ENCODE data around the gene AGAP1. TPM values are rescaled to one million over a fixed set of nuclear protein-coding genes. Genes with fewer than 3 reads are reported as not detected.

Gene AGAP1
- total RNA-seq, 2 experiments from 2014 or later: 1.8 to 2.0 TPM

DNA sequence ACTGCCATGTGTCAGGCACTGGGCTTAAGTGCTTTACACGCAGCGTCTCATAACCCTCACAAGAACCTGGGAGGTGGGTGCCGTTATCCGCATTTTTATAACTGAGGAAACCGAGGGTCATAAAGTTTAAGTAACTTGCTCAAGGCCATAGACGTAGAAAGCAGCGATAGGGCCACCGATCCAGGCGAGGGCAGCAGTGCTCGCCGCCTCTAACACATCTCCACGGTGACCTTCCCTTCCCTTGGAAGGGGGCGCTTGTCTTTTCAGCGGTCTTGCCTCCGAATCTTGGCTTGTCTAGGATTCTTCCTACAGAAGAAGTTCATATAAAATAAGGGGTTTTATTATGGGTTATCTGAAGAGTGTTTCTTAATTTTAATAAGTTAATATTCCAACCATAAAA is 487.8 kb downstream of the AGAP1 start:
- Mint-ChIP-seq H3K4me1 (ENCODE audit: low read depth) (no peaks in the 10 kb centered on the region), H3K4me3 (no peak overlapping the region), H3K27ac (no peak overlapping the region), H3K36me3 (no peaks in the 10 kb centered on the region), H3K27me3 (peaks cover 5% of the 10 kb centered on the region), H3K9me3 (peaks cover 2% of the 10 kb centered on the region)
- POLR2A ChIA-PET: no interaction called here
- intact Hi-C loops (cut with micrococcal nuclease): no loop called here
- no peak for DNase-seq
- CTCF ChIA-PET: no interaction called here

DNA sequence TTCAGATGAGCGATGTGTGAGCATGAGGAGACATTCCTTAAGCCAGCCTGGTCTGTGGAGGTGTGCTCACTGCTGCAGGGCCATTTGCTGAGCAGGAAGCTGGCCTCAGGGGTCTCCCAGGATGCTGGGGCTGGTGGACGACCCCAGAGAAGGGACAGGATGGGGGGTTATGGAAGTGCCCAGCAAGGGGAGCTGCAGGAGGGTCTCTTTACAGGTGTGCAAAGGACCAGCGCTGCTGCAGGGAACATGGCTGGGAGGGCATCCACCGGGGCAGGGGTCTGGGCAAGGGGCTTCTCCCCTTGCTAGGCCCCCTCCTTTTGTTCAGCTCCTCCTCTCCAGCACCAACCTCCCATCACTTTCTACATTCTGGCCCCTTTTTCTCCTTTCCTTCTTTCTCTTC is 489.2 kb downstream of the AGAP1 start:
- Mint-ChIP-seq H3K27ac (no peak overlapping the region), H3K36me3 (no peaks in the 10 kb centered on the region), H3K9me3 (peaks cover 2% of the 10 kb centered on the region), H3K27me3 (peaks cover 8% of the 10 kb centered on the region), H3K4me3 (no peak overlapping the region), H3K4me1 (ENCODE audit: low read depth) (no peaks in the 10 kb centered on the region)
- intact Hi-C loops (cut with micrococcal nuclease): no loop called here
- CTCF ChIA-PET: no interaction called here
- POLR2A ChIA-PET: no interaction called here
- no peak for DNase-seq

GRCh38 chr2:235984552-235984951 is 490.7 kb downstream of the AGAP1 start:
- H3K9me3 Mint-ChIP-seq: peaks cover 2% of the 10 kb centered on the region
- intact Hi-C loops (cut with micrococcal nuclease): no loop called here
- CTCF ChIA-PET: no interaction called here
- H3K4me3 Mint-ChIP-seq: no peak overlapping the region
- no peak for DNase-seq
- peaks cover 9% of the 10 kb centered on the region for H3K27me3 Mint-ChIP-seq
- no peaks in the 10 kb centered on the region for H3K4me1 Mint-ChIP-seq (ENCODE audit: low read depth)
- no peak overlapping the region for H3K27ac Mint-ChIP-seq
- H3K36me3 Mint-ChIP-seq: no peaks in the 10 kb centered on the region
- POLR2A ChIA-PET: no interaction called here

DNA sequence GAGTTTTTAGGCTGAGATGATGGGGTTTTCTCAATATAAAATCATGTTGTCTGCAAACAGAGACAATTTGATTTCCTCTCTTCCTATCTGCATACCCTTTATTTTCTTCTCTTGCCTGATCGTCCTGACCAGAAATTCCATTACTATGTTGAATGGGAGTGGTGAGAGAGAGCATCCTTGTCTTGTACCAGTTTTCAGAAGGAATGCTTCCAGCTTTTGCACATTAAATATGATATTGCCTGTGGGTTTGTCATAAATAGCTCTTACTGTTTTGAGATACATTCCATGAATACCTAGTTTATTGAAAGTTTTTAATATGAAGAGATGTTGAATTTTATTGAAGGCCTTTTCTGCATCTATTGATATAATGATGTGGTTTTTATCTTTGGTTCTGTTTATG is 492.5 kb downstream of the AGAP1 start:
- no peaks in the 10 kb centered on the region for H3K4me1 Mint-ChIP-seq (ENCODE audit: low read depth)
- H3K27me3 Mint-ChIP-seq: peaks cover 10% of the 10 kb centered on the region
- ChIA-PET CTCF (no interaction called here), POLR2A (no interaction called here)
- H3K4me3 Mint-ChIP-seq: no peak overlapping the region
- DNase-seq: no peak
- intact Hi-C loops (cut with micrococcal nuclease): no loop called here
- H3K27ac Mint-ChIP-seq: no peak overlapping the region
- no peaks in the 10 kb centered on the region for H3K36me3 Mint-ChIP-seq
- H3K9me3 Mint-ChIP-seq: peaks cover 9% of the 10 kb centered on the region

DNA sequence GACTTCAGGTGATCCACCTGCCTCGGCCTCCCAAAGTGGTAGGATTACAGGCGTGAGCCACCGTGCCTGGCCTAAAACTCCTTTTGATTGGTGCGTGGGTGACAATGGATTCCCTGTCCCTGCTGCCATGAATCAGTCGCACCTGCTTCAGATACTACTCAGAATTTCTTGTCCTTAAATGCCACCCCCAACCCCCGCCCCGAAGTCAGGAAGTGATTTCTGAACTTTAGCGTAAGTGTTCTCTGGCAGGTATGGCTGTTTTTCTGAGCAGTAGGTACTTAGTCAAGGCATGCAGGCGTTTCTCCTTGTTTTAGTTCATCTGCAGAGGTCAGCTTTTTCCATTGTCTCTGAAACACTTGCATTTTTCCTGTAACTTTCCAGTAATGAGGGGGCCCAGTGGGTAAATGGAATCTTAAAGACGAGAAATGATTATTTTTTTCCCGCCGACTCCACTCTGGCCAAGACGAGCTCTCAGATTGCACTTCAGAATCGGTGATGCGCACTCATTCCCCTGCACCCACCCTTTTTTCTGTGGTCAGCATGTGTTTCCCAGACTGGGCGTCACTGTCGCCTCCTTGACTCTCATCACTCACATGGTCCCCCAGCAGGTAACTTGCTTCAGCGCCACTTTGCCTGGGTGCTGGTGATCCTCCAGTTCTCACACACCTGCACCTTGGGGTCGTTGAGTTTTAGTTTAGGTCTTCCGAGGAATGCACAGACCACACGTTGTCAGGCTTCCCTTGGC is 494.6 kb downstream of the AGAP1 start:
- Mint-ChIP-seq H3K4me1 (ENCODE audit: low read depth) (no peaks in the 10 kb centered on the region), H3K9me3 (peaks cover 9% of the 10 kb centered on the region), H3K36me3 (no peaks in the 10 kb centered on the region), H3K27me3 (peaks cover 10% of the 10 kb centered on the region), H3K4me3 (no peak overlapping the region), H3K27ac (no peak overlapping the region)
- CTCF ChIA-PET: interaction anchor here (0.6 to 1.4 kb wide), 2 partner anchors 11 to 208 kb away, joined by 3 read pairs; no protein-coding TSS in a partner anchor
- intact Hi-C loops (cut with micrococcal nuclease): no loop called here
- DNase-seq: no peak
- POLR2A ChIA-PET: no interaction called here

GRCh38 chr2:235989591-235989990 is 495.7 kb downstream of the AGAP1 start:
- peaks cover 7% of the 10 kb centered on the region for H3K9me3 Mint-ChIP-seq
- POLR2A ChIA-PET: no interaction called here

DNA sequence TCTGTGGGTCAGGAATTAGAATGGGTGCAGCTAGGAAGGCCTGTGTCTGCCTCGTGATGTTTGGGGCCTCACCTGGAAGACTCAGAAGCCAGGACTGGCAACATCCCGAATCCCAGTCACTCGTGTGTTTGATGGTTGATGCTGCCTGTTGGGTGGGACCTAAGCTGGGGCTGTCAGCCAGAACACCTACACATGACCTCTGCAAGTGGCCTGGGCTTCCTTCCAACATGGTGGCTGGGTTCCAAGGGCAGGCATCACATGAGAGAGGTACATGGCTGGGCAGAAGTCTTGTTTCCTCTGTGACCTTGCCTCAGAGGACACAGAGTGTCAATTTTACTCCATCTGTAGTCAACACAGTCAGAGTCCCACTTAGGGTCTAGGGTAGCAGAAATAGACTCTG is 496.5 kb downstream of the AGAP1 start:
- CTCF ChIA-PET: no interaction called here
- Mint-ChIP-seq H3K27ac (no peak overlapping the region), H3K9me3 (peaks cover 6% of the 10 kb centered on the region), H3K4me1 (ENCODE audit: low read depth) (no peaks in the 10 kb centered on the region), H3K27me3 (peaks cover 5% of the 10 kb centered on the region), H3K4me3 (no peak overlapping the region), H3K36me3 (no peaks in the 10 kb centered on the region)
- DNase-seq: no peak
- POLR2A ChIA-PET: no interaction called here
- intact Hi-C loops (cut with micrococcal nuclease): no loop called here

More at GRCh38 chr2:235989591-235989990, 495.7 kb downstream of the AGAP1 start:
- Mint-ChIP-seq H3K27me3 (peaks cover 9% of the 10 kb centered on the region), H3K4me1 (ENCODE audit: low read depth) (no peaks in the 10 kb centered on the region), H3K27ac (no peak overlapping the region), H3K36me3 (no peaks in the 10 kb centered on the region), H3K4me3 (no peak overlapping the region)
- intact Hi-C loops (cut with micrococcal nuclease): no loop called here
- CTCF ChIA-PET: interaction anchor here (0.8 kb wide), 1 partner anchor 53 kb away, joined by 3 read pairs; no protein-coding TSS in a partner anchor
- no peak for DNase-seq

- no peak overlapping the region for H3K4me3 Mint-ChIP-seq
- POLR2A ChIA-PET: no interaction called here
- H3K27me3 Mint-ChIP-seq: peaks cover 5% of the 10 kb centered on the region
- no peak overlapping the region for H3K27ac Mint-ChIP-seq
- no peaks in the 10 kb centered on the region for H3K36me3 Mint-ChIP-seq
- H3K4me1 Mint-ChIP-seq (ENCODE audit: low read depth): no peaks in the 10 kb centered on the region
- H3K9me3 Mint-ChIP-seq: peaks cover 6% of the 10 kb centered on the region
- CTCF ChIA-PET: no interaction called here
- intact Hi-C loops (cut with micrococcal nuclease): no loop called here
- no peak for DNase-seq
These were observed 498.2 kb downstream of the AGAP1 start for GRCh38 chr2:235992024-235992423.

DNA sequence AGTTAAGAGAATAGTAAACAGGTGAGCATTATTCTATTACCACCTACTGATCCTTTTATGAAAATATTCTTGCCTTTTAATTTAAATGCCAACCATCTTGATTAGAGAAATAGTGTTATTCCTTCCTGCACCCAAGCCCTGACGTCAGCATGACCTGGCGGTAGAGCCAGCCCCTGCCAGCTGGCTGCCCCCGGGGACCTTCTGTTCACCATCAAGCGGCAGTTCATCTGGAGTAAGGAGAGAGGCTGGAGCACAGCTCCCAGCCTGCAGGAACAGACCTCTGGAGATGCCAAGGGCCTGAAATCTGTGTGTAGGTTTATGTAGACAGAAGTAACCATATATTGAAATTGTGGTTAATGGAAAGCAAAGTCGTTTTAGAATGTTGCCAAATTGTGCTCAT is 502.6 kb downstream of the AGAP1 start:
- POLR2A ChIA-PET: no interaction called here
- intact Hi-C loops (cut with micrococcal nuclease): no loop called here
- Mint-ChIP-seq H3K9me3 (no peaks in the 10 kb centered on the region), H3K27me3 (no peaks in the 10 kb centered on the region), H3K4me3 (no peak overlapping the region), H3K27ac (no peak overlapping the region), H3K36me3 (no peaks in the 10 kb centered on the region), H3K4me1 (ENCODE audit: low read depth) (no peaks in the 10 kb centered on the region)
- no peak for DNase-seq
- CTCF ChIA-PET: no interaction called here

GRCh38 chr2:235999011-235999410 is 505.2 kb downstream of the AGAP1 start:
- ChIA-PET POLR2A (no interaction called here), CTCF (no interaction called here)
- Mint-ChIP-seq H3K4me3 (no peak overlapping the region), H3K4me1 (ENCODE audit: low read depth) (no peaks in the 10 kb centered on the region), H3K36me3 (no peaks in the 10 kb centered on the region), H3K27me3 (peaks cover 2% of the 10 kb centered on the region), H3K9me3 (no peaks in the 10 kb centered on the region), H3K27ac (no peak overlapping the region)
- intact Hi-C loops (cut with micrococcal nuclease): no loop called here
- no peak for DNase-seq

DNA sequence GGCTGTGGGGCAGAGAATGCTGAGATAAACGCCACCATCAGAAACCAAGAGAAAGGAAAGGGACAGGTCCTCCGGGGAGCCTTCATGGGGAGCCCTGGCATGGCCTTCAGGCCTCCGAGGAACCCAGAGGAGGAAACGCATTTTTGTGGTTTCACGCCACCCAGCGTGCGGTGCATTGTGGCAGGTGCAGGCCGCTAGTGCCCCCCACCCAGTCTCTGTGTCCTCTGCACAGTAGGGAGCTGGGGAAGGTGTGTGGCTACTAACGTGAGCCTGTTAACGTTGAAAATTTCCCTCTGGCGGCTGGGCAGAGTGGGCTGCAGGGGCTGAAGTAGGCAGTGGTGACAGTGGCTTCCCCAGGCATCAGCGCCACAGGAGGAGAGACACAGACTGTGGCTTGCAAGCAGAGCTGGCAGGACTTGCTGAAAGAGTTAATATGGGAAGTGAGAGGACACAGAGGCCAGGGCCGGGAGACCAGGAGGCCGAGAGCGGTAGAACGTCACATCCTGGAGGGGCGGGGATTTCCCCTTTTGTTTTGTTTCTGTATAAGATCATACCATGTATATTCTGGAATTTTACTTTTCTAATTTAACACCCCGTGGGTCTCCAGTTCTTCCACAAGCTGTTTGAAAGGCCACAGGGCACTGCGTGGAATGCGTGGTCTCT is 507.5 kb downstream of the AGAP1 start:
- no peaks in the 10 kb centered on the region for H3K9me3 Mint-ChIP-seq
- no peak overlapping the region for H3K27ac Mint-ChIP-seq
- peaks cover 2% of the 10 kb centered on the region for H3K27me3 Mint-ChIP-seq
- POLR2A ChIA-PET: no interaction called here
- H3K36me3 Mint-ChIP-seq: no peaks in the 10 kb centered on the region
- intact Hi-C loops (cut with micrococcal nuclease): no loop called here
- CTCF ChIA-PET: no interaction called here
- no peaks in the 10 kb centered on the region for H3K4me1 Mint-ChIP-seq (ENCODE audit: low read depth)
- DNase-seq: no peak
- no peak overlapping the region for H3K4me3 Mint-ChIP-seq

DNA sequence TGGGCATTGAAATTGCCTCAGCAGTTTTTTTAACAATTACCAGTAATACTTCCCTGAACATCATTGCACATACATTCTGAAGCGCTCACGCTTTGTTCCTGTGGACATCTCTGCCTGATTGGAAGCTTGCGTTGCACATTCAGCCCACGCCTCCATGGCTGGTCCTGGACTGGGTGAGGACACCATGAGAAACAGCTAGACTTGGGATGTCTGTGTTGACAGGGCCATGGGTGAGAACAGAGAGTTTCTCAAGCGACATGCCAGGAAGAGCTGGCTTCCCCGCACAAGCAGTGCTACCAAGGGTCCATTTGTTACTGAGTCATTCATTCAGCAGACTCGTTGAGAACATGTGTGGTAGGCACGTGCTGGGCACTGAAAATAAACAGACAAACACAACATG is 508.0 kb downstream of the AGAP1 start:
- Mint-ChIP-seq H3K4me1 (ENCODE audit: low read depth) (no peaks in the 10 kb centered on the region), H3K27me3 (peaks cover 2% of the 10 kb centered on the region), H3K36me3 (no peaks in the 10 kb centered on the region), H3K4me3 (no peak overlapping the region), H3K9me3 (no peaks in the 10 kb centered on the region), H3K27ac (no peak overlapping the region)
- intact Hi-C loops (cut with micrococcal nuclease): no loop called here
- POLR2A ChIA-PET: no interaction called here
- CTCF ChIA-PET: no interaction called here
- no peak for DNase-seq

- no peaks in the 10 kb centered on the region for H3K36me3 Mint-ChIP-seq
- no peaks in the 10 kb centered on the region for H3K9me3 Mint-ChIP-seq
- peaks cover 3% of the 10 kb centered on the region for H3K27me3 Mint-ChIP-seq
- no peak overlapping the region for H3K27ac Mint-ChIP-seq
- POLR2A ChIA-PET: no interaction called here
- no peak overlapping the region for H3K4me3 Mint-ChIP-seq
- no peaks in the 10 kb centered on the region for H3K4me1 Mint-ChIP-seq (ENCODE audit: low read depth)
- CTCF ChIA-PET: no interaction called here
- intact Hi-C loops (cut with micrococcal nuclease): no loop called here
- DNase-seq: no peak
These were observed 514.2 kb downstream of the AGAP1 start for GRCh38 chr2:236008006-236008405.
